ENCODE results near the gene ASRGL1. TPM values are rescaled to one million over a fixed set of nuclear protein-coding genes. Genes with fewer than 3 reads are reported as not detected.
"Not testable (repeated sequence)": the region's sequence is repeated elsewhere in the genome, so short reads cannot be mapped to it uniquely, and the experiment has no call there.

Gene ASRGL1
- total RNA-seq, 1 donor from 2014 or later: 55.7 TPM

DNA sequence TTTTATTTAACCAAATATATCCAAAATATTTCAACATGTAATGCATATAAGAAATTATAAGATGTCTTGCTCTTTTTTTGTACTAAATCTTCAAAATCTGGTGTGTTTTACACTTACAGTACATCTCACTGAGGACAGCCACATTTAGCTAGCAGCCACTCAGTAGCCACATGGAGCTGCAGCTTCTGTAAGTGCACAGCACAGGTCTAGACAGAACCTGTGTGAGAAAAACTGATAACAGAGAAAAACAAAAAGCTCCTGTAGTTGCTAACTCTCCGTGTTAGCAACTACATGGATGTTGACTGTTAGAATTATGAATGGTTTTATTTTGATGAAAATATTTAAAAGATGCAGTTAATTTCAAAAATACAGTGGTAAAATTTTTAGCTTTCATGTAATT is 22.2 kb downstream of the ASRGL1 start:
- no peaks in the 10 kb centered on the region for H3K36me3 Mint-ChIP-seq (ENCODE audit: unreplicated experiment)
- no peaks in the 10 kb centered on the region for H3K9me3 Mint-ChIP-seq (ENCODE audit: unreplicated experiment)
- no peak for DNase-seq
- peaks cover 9% of the 10 kb centered on the region for H3K4me1 Mint-ChIP-seq (ENCODE audit: low read depth, unreplicated experiment)
- TF ChIP-seq, protein P1, sequence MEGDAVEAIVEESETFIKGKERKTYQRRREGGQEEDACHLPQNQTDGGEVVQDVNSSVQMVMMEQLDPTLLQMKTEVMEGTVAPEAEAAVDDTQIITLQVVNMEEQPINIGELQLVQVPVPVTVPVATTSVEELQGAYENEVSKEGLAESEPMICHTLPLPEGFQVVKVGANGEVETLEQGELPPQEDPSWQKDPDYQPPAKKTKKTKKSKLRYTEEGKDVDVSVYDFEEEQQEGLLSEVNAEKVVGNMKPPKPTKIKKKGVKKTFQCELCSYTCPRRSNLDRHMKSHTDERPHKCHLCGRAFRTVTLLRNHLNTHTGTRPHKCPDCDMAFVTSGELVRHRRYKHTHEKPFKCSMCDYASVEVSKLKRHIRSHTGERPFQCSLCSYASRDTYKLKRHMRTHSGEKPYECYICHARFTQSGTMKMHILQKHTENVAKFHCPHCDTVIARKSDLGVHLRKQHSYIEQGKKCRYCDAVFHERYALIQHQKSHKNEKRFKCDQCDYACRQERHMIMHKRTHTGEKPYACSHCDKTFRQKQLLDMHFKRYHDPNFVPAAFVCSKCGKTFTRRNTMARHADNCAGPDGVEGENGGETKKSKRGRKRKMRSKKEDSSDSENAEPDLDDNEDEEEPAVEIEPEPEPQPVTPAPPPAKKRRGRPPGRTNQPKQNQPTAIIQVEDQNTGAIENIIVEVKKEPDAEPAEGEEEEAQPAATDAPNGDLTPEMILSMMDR (IDR thresholded peaks at IDR 0.05; ENCODE audit: partially characterized antibody, unreplicated experiment): no peak
- no peak overlapping the region for H3K4me3 Mint-ChIP-seq (ENCODE audit: unreplicated experiment)
- H3K27me3 Mint-ChIP-seq (ENCODE audit: unreplicated experiment): peaks cover 2% of the 10 kb centered on the region
- no peak overlapping the region for H3K27ac Mint-ChIP-seq (ENCODE audit: unreplicated experiment)

DNA sequence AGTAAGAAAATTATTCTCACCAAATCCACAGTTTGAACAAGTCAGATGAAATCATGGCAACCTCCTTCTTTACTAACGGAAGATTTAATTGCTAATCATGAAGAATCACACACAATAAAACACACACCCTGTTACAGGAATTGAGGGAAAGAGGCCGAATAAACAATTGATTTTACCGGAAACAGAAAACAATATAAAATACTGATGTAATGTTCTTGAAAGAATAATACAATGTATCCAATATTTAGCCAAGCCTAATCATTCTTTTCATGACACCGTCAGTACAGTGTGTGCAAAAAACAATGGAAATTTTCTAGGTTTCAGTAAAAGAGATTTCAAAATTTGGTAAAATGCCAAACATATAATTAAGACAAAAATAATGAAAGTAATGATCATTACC is 23.4 kb downstream of the ASRGL1 start:
- DNase-seq: no peak
- H3K36me3 Mint-ChIP-seq (ENCODE audit: unreplicated experiment): no peaks in the 10 kb centered on the region
- H3K27ac Mint-ChIP-seq (ENCODE audit: unreplicated experiment): no peak overlapping the region
- H3K9me3 Mint-ChIP-seq (ENCODE audit: unreplicated experiment): no peaks in the 10 kb centered on the region
- peaks cover 2% of the 10 kb centered on the region for H3K27me3 Mint-ChIP-seq (ENCODE audit: unreplicated experiment)
- no peak overlapping the region for H3K4me3 Mint-ChIP-seq (ENCODE audit: unreplicated experiment)
- peaks cover 6% of the 10 kb centered on the region for H3K4me1 Mint-ChIP-seq (ENCODE audit: low read depth, unreplicated experiment)
- TF ChIP-seq, protein P1 (IDR thresholded peaks at IDR 0.05; ENCODE audit: partially characterized antibody, unreplicated experiment): no peak

DNA sequence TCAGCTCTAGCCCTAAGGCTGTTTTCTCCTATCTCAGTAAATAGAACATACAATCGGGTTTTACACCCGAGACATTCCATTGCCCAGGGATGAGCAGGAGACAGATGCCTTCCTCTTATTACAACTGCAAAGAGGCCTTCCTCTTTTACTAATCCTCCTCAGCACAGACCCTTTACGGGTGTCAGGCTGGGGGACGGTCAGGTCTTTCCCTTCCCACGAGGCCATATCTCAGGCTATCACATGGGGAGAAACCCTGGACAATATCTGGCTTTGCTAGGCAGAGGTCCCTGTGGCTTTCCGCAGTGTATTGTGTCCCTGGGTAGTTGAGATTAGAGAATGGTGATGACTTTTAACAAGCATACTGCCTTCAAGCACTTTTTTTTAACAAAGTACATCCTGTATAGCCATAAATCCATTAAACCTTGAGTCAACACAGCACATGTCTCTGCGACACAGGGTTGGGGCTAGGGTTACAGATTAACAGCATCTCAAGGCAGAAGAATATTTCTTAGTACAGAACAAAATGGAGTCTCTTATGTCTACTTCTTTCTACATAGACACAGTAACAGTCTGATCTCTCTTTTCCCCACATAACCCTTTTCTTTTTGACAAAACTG is 31.7 kb downstream of the ASRGL1 start:
- not testable (repeated sequence) for H3K27me3 Mint-ChIP-seq (ENCODE audit: unreplicated experiment); H3K27ac Mint-ChIP-seq (ENCODE audit: unreplicated experiment); H3K9me3 Mint-ChIP-seq (ENCODE audit: unreplicated experiment); DNase-seq; H3K4me1 Mint-ChIP-seq (ENCODE audit: low read depth, unreplicated experiment); H3K4me3 Mint-ChIP-seq (ENCODE audit: unreplicated experiment)
- H3K36me3 Mint-ChIP-seq (ENCODE audit: unreplicated experiment): peaks cover 14% of the 10 kb centered on the region

DNA sequence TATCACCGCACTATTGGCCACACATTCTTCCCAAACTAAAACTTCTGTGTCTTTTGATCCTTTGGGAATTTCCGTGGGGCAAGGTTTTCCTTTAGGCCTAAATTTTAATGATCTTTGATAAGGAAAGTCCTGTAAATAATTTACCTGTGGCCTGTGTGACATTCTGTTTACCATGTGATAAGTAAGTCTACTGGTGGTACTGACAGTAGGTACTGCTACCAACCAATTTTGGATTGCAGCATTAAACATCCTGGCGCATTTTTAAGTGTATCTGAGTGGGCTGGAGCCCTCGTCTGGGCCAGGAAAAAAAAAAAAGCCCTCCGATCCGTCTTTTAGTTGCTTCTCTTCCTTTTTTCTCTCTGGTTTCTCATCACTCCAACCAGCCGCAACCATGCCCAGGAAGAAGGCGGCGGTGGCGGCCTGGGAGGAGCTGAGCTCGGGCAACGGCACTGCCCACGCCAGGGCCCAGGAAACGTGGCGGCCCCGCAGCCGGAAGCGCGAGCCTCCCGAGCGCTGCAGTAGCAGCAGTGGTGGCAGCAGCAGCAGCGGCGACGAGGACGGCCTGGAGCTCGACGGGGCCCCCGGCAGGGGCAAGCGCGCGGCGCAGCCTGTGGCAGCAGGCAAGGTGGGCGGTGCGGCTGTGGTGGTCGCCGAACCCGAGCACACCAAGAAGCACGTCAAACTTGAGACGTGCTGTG is 33.6 kb downstream of the ASRGL1 start:
- no peak overlapping the region for H3K4me3 Mint-ChIP-seq (ENCODE audit: unreplicated experiment)
- H3K27me3 Mint-ChIP-seq (ENCODE audit: unreplicated experiment): no peaks in the 10 kb centered on the region
- peaks cover 14% of the 10 kb centered on the region for H3K36me3 Mint-ChIP-seq (ENCODE audit: unreplicated experiment)
- DNase-seq: no peak
- peaks cover 1% of the 10 kb centered on the region for H3K4me1 Mint-ChIP-seq (ENCODE audit: low read depth, unreplicated experiment)
- H3K9me3 Mint-ChIP-seq (ENCODE audit: unreplicated experiment): peaks cover 3% of the 10 kb centered on the region
- TF ChIP-seq, protein P1 (IDR thresholded peaks at IDR 0.05; ENCODE audit: partially characterized antibody, unreplicated experiment): no peak
- no peak overlapping the region for H3K27ac Mint-ChIP-seq (ENCODE audit: unreplicated experiment)

DNA sequence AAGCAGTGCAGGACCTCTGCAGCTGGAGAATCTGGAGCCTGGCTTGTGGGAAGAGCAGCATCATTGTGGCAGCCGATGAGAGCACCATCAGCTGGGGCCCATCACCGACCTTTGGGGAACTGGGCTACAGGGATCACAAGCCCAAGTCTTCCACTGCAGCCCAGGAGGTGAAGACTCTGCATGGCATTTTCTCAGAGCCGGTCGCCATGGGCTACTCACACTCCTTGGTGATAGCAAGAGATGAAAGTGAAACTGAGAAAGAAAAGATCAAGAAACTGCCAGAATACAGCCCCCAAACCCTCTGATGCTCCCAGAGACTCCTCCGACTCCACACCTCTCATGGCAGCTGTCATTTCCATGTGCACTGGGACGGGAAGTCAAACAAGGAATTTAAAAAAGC is 35.6 kb downstream of the ASRGL1 start:
- Mint-ChIP-seq H3K27me3 (ENCODE audit: unreplicated experiment) (no peaks in the 10 kb centered on the region), H3K4me3 (ENCODE audit: unreplicated experiment) (no peak overlapping the region), H3K9me3 (ENCODE audit: unreplicated experiment) (peaks cover 3% of the 10 kb centered on the region), H3K36me3 (ENCODE audit: unreplicated experiment) (peaks cover 14% of the 10 kb centered on the region), H3K27ac (ENCODE audit: unreplicated experiment) (no peak overlapping the region), H3K4me1 (ENCODE audit: low read depth, unreplicated experiment) (peaks cover 4% of the 10 kb centered on the region)
- no peak for DNase-seq
- TF ChIP-seq, protein P1 (IDR thresholded peaks at IDR 0.05; ENCODE audit: partially characterized antibody, unreplicated experiment): no peak
